CD4-positive, alpha-beta T cell (primary cell): ENCODE data around the gene SPIN2A. TPM values are rescaled to one million over a fixed set of nuclear protein-coding genes. Genes with fewer than 3 reads are reported as not detected.
"Not testable (repeated sequence)": the region's sequence is repeated elsewhere in the genome, so short reads cannot be mapped to it uniquely, and the experiment has no call there.

Experiments
- ATAC-seq: fragments of 200-7000 bp; cut with Tn5 transposase; one replicate; pipeline ENCODE4 v1.10.0; 2022; ENCODE audit warnings: mild to moderate bottlenecking; ENCODE audit not compliant: poor library complexity
- CTCF ChIA-PET: fragments of 350-600 bp; sonication (Branson Sonifier 250); formaldehyde crosslinking; loops from one replicate; lab custom pipeline; 2021; ENCODE audit warnings: antibody characterized with exemption, inconsistent platforms; lab: Charles Lee
- POLR2A ChIA-PET: fragments of 350-600 bp; sonication (Branson Sonifier 250); formaldehyde crosslinking; loops from one replicate; lab custom pipeline; 2021; ENCODE audit warnings: antibody characterized with exemption, inconsistent platforms; lab: Charles Lee
- DNase-seq, 14 experiments: peaks; one replicate each; pipeline ENCODE4 v3.0.0-alpha.2; 2013 to 2020; ENCODE audit warnings: mixed read lengths in 2 of 14
- H3K27ac ChIP-seq, 2 donors: one replicate each; pipeline versions ENCODE4 v1.5.1 to v1.7.0; 2013; ENCODE audit warnings: low read length in 2 of 2, low read depth in 1 of 2, mild to moderate bottlenecking in 1 of 2
- H3K27me3 ChIP-seq, 2 experiments: 1 replicate in 1 of 2; 2 replicates in 1 of 2; pipeline versions ENCODE4 v1.6.1 to v1.7.0; 2013; ENCODE audit warnings: low read length in 2 of 2, control low read depth in 1 of 2, mild to moderate bottlenecking in 1 of 2, moderate library complexity in 1 of 2; ENCODE audit not compliant: insufficient read depth in 2 of 2, control insufficient read depth in 1 of 2
- H3K36me3 ChIP-seq: one replicate; pipeline ENCODE4 v1.6.1; 2013; ENCODE audit warnings: low read length, control low read depth; ENCODE audit not compliant: insufficient read depth
- H3K4me1 ChIP-seq: one replicate; pipeline ENCODE4 v1.6.1; 2013; ENCODE audit warnings: low read length, control low read depth; ENCODE audit not compliant: insufficient read depth
- H3K4me3 ChIP-seq: one replicate; pipeline ENCODE4 v1.5.1; 2013; ENCODE audit warnings: mild to moderate bottlenecking, low read length, moderate library complexity
- H3K9me3 ChIP-seq, 2 experiments: 1 replicate in 1 of 2; 2 replicates in 1 of 2; pipeline versions ENCODE4 v1.6.1 to v1.7.0; 2013; ENCODE audit warnings: low read length in 2 of 2, mild to moderate bottlenecking in 2 of 2, control low read depth in 1 of 2, moderate library complexity in 1 of 2; ENCODE audit not compliant: control insufficient read depth in 1 of 2, insufficient read depth in 1 of 2
- H3K27ac Mint-ChIP-seq: one replicate; pipeline ENCODE4 v1.8.0; 2020; ENCODE audit warnings: mixed read lengths
- H3K27me3 Mint-ChIP-seq: one replicate; pipeline ENCODE4 v1.8.0; 2021; ENCODE audit warnings: mixed read lengths
- H3K36me3 Mint-ChIP-seq: one replicate; pipeline ENCODE4 v1.8.0; 2021; ENCODE audit warnings: low read depth, mixed read lengths
- H3K4me1 Mint-ChIP-seq: one replicate; pipeline ENCODE4 v1.8.0; 2021; ENCODE audit warnings: low read depth, mixed read lengths
- H3K4me3 Mint-ChIP-seq: one replicate; pipeline ENCODE4 v1.8.0; 2020; ENCODE audit warnings: mild to moderate bottlenecking, mixed read lengths
- H3K9me3 Mint-ChIP-seq: one replicate; pipeline ENCODE4 v1.8.0; 2020; ENCODE audit warnings: mixed read lengths
- intact Hi-C, 2 experiments: fragments of 100-400 bp; cut with DNase I in 1 of 2; cut with micrococcal nuclease in 1 of 2; formaldehyde crosslinking; loops; one replicate each; pipeline versions ENCODE4 v1.15.1 to v1.9.0; 2023 to 2025; cut with DNase I, micrococcal nuclease
- total RNA-seq, 174 experiments: library from RNA in 2 of 174; stranded (reverse) in 2 of 174; gene quantifications; one replicate each; pipeline ENCODE4 v1.2.3 and lab custom pipeline; 2021 to 2026
- TF ChIP-seq, protein P1 (sequence below): fragments of 200-600 bp; IDR thresholded peaks from one replicate; pipeline ENCODE4 v1.8.0; 2022; ENCODE audit warnings: antibody characterized with exemption, mild to moderate bottlenecking

SPIN2A gene
- total RNA-seq, 2 experiments from 2014 or later, result 0.49 to 1.1 TPM

DNA sequence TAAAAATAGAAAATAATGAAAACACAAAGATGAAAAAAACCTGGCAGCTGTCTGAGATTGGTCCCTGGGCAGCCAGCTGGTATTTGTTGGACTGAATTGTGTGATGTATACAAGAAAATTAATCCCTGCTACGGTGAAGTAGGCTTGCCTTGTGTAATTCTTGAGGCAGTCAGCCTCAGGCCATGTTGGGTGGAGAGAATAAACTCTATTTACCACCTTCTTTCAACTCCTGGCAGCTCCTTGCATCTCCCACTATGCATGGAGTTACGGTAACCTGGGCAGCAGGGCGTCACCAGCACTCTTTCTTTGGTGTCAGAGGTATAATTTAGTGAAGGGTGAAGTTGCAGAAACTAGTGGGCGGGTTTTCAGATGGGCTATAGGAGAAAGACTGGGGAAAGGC is 3.5 kb downstream of the SPIN2A start:
- Mint-ChIP-seq H3K36me3 (peaks cover 5% of the 10 kb centered on the region), H3K4me1 (no peaks in the 10 kb centered on the region), H3K4me3 (no peak overlapping the region), H3K9me3 (no peaks in the 10 kb centered on the region), H3K27ac (no peak overlapping the region), H3K27me3 (no peaks in the 10 kb centered on the region)
- TF ChIP-seq, protein P1, sequence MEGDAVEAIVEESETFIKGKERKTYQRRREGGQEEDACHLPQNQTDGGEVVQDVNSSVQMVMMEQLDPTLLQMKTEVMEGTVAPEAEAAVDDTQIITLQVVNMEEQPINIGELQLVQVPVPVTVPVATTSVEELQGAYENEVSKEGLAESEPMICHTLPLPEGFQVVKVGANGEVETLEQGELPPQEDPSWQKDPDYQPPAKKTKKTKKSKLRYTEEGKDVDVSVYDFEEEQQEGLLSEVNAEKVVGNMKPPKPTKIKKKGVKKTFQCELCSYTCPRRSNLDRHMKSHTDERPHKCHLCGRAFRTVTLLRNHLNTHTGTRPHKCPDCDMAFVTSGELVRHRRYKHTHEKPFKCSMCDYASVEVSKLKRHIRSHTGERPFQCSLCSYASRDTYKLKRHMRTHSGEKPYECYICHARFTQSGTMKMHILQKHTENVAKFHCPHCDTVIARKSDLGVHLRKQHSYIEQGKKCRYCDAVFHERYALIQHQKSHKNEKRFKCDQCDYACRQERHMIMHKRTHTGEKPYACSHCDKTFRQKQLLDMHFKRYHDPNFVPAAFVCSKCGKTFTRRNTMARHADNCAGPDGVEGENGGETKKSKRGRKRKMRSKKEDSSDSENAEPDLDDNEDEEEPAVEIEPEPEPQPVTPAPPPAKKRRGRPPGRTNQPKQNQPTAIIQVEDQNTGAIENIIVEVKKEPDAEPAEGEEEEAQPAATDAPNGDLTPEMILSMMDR, result no peak
- no peak overlapping the region for H3K4me3 ChIP-seq
- ChIA-PET POLR2A (no interaction called here), CTCF (no interaction called here)
- intact Hi-C loops, result no loop called here
- no peak for ATAC-seq
- no peak for DNase-seq
- H3K27me3 ChIP-seq, result no peaks in the 10 kb centered on the region
- no peaks in the 10 kb centered on the region for H3K9me3 ChIP-seq
- no peaks in the 10 kb centered on the region for H3K36me3 ChIP-seq
- no peak overlapping the region for H3K27ac ChIP-seq
- H3K4me1 ChIP-seq, result no peaks in the 10 kb centered on the region

DNA sequence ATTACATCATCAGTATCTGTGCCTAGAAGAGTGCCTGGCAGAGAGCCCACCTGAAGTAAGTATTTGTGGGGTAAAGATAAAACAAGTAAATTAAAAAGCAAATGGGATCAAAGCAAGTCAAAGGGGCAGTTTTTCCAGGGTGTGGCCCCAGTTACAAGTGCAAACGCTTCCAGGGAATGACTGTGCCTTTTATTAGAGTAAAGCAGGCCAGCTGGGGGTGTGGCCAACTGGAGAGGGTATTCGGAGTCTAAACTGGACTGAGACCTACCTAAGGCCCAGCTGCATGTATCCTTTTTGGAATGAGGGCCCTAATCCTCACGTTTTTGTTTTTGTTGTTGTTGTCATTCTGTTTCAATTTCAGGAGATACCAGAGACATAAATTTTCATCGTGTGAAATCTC is 3.9 kb downstream of the SPIN2A start:
- H3K4me3 ChIP-seq, H3K4me3 Mint-ChIP-seq, H3K36me3 ChIP-seq, H3K9me3 ChIP-seq, H3K9me3 Mint-ChIP-seq, intact Hi-C loops, H3K4me1 ChIP-seq, DNase-seq, H3K27me3 Mint-ChIP-seq, POLR2A ChIA-PET, H3K36me3 Mint-ChIP-seq, H3K27ac Mint-ChIP-seq, ATAC-seq, H3K27ac ChIP-seq, H3K4me1 Mint-ChIP-seq, CTCF ChIA-PET, H3K27me3 ChIP-seq: not testable (repeated sequence)

DNA sequence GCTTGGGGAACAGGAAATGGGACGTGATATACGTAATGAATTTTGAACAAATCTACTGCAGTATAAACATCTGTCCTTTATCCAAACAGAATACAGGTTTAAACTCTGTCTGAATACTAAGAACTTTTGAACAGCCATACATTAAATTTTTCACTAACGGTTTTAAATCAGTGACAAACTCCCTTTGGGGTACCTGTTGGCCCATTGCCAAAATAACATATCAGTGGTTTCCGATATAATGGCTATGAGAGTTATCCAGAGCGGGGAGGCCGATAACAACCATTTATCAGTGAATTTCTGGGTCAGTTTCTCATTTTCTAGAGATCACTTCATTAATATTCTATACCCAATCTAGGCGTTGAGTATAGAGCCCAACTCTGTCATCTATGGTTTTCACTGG is 5.2 kb downstream of the SPIN2A start:
- Histone ChIP-seq H3K27me3 (no peaks in the 10 kb centered on the region), H3K4me3 (no peak overlapping the region), H3K4me1 (no peaks in the 10 kb centered on the region), H3K27ac (no peak overlapping the region), H3K36me3 (no peaks in the 10 kb centered on the region), H3K9me3 (no peaks in the 10 kb centered on the region)
- Mint-ChIP-seq H3K36me3 (peaks cover 7% of the 10 kb centered on the region), H3K27me3 (no peaks in the 10 kb centered on the region), H3K4me1 (no peaks in the 10 kb centered on the region), H3K27ac (no peak overlapping the region), H3K9me3 (no peaks in the 10 kb centered on the region), H3K4me3 (no peak overlapping the region)
- POLR2A ChIA-PET, result no interaction called here
- TF ChIP-seq, protein P1, result no peak
- intact Hi-C loops, result no loop called here
- DNase-seq (no peak), ATAC-seq (no peak)
- CTCF ChIA-PET, result no interaction called here

DNA sequence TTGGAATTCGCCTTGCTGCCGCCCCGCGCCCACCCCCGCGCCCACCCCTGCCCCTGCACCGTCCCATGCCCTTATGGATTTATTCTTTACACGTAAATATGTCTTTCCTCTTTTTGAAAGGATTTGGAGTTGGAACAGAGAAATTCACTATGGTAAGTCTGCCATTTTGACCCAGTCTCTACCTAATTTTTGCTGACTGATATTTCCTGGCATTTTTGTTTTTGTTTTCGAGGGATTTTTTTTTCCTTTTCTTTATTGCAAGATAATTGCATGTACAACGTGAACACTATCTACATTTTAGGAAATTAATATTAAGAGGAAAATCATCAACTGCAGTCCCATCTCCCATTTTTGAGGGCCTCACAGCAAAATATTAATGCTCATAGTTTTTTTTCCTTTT is 15.4 kb downstream of the SPIN2A start:
- Mint-ChIP-seq H3K4me1 (peaks cover 14% of the 10 kb centered on the region), H3K27ac (peak overlapping the region; percentile 92), H3K27me3 (no peaks in the 10 kb centered on the region), H3K36me3 (peaks cover 17% of the 10 kb centered on the region), H3K4me3 (peak overlapping the region; percentile 99), H3K9me3 (no peaks in the 10 kb centered on the region)
- ChIA-PET CTCF (no interaction called here), POLR2A (interaction anchor here (0.6 to 1.2 kb wide), 3 partner anchors 127 to 360 kb away, joined by 4 to 5 read pairs (median 5); partner anchors contain the start of genes FAAH2 and SPIN3)
- Histone ChIP-seq H3K4me3 (peak overlapping the region; percentile 73), H3K27ac (no peak overlapping the region), H3K4me1 (no peaks in the 10 kb centered on the region), H3K9me3 (no peaks in the 10 kb centered on the region), H3K27me3 (no peaks in the 10 kb centered on the region), H3K36me3 (no peaks in the 10 kb centered on the region)
- DNase-seq (no peak), ATAC-seq (no peak)
- TF ChIP-seq, protein P1, result no peak
- intact Hi-C loops, result loop anchor here in 1 of 2 experiments (2.0 kb wide), 1 partner anchor 165 kb away; the partner anchor contains the start of gene FAAH2
